ENCODE measurements around the gene SSH3. TPM values are rescaled to one million over a fixed set of nuclear protein-coding genes. Genes with fewer than 3 reads are reported as not detected.
A peak's percentile ranks its signal among the peaks of the same experiment; 100 is the strongest.

The SSH3 gene
- total RNA-seq, 1 experiment from 2014 or later: 16.3 TPM

- DNase-seq (ENCODE audit: low read depth): no peak
- in situ Hi-C loops (cut with HindIII; ENCODE audit: low pct_unique_long_range_greater_than_20kb, low sequenced_read_pairs): no loop called here
Measured at GRCh38 chr11:67352546-67353316, 49.4 kb downstream of the SSH3 start.

DNA sequence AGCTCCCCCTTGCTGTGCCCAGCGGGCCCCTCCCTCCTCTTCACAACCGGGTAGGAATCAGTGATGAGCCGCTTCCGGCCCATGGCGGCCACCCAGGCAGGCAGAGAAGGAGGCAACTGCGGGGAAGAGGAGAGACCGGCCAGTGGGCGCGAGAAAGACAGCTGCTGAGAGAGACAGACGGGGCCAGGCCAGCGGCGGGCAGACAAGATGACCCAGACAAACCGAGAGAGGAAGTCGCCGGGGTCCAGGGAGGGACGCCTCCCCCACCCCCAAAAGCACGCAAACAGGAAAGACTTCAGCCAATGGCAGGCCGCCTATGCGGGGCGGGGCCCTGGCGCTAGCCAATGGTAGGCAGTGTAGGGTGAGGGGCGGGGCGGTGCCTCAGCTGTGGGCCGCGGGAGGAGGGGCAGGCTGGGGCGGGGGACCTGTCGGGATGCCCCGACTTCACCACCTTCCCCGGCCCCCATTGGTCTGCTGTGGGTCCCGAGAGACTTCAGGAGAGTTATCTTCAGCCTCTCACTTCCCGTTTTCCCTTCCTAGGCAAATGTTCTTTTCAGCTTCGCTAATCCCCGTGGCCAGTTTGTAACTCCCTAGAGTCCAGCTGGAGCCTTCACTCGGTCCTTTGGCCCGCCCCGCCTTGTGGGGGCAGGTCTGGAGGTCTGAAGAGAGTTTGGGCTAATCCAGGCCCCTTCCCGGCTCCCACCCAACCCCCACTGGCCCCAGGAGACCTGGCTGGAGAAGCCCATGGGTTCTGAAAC is 50.2 kb downstream of the SSH3 start, which contains the start of gene POLD4:
POLD4 (minus strand) TSS at position 230 of the 758 bp plus-strand sequence; CDS start at position 83, 147 bp downstream.
- peak; percentile 90 for DNase-seq (ENCODE audit: low read depth)

DNA sequence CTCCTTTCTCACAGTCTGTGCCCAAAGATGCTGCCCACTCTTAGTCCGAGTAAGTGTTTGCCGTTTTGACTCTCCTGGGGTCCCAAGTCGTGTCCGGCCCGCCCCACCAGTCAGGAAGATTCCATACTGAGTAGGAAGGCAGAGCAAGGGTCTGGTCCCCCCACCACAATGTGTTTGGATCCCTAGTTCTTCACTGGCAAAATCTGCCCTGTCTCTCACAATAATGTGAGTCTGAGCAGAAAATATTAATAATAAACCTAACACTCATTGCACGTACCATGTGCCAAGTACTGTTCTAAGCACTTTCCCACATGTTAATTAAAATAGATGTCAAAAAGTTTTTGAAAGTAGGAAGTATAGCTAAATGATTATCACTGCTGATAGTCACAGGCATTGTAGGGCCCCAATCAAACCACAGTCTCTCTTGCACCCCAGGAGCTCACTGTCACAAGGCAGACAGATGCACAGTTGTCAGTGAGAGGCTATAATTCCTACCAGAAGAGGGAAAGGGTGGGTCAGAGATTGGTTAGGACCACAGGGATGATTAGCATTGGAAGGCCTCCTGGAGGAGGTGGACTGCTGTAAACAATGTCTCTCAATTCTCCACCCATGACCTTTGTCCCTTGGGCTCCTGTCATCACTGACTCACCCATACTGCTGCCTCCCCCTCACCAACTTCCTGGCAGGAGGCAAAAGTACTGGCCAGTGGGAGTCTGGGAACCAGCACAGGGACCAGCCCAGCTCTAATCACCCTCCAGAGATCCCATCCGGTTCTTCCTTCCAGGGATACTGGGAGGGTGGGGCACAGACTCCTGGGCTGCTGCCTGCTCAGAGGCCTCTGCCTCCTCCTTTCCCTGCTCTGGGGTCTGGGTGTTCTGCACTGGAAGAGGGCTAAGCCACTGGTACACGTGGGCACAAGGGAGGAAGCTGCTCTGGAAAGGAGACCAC is 51.0 kb downstream of the SSH3 start:
- peak; percentile 92 for DNase-seq (ENCODE audit: low read depth)
- in situ Hi-C loops (cut with HindIII; ENCODE audit: low pct_unique_long_range_greater_than_20kb, low sequenced_read_pairs): no loop called here

More for the DNA sequence above, 50.2 kb downstream of the SSH3 start, which contains the start of gene POLD4:
- in situ Hi-C loops (cut with HindIII; ENCODE audit: low pct_unique_long_range_greater_than_20kb, low sequenced_read_pairs): no loop called here

- no peak for DNase-seq (ENCODE audit: low read depth)
- in situ Hi-C loops (cut with HindIII; ENCODE audit: low pct_unique_long_range_greater_than_20kb, low sequenced_read_pairs): no loop called here
Measured at GRCh38 chr11:67355023-67355793, 51.9 kb downstream of the SSH3 start.

- no peak for DNase-seq (ENCODE audit: low read depth)
- in situ Hi-C loops (cut with HindIII; ENCODE audit: low pct_unique_long_range_greater_than_20kb, low sequenced_read_pairs): no loop called here
Measured at GRCh38 chr11:67355794-67356386, 52.6 kb downstream of the SSH3 start.

DNA sequence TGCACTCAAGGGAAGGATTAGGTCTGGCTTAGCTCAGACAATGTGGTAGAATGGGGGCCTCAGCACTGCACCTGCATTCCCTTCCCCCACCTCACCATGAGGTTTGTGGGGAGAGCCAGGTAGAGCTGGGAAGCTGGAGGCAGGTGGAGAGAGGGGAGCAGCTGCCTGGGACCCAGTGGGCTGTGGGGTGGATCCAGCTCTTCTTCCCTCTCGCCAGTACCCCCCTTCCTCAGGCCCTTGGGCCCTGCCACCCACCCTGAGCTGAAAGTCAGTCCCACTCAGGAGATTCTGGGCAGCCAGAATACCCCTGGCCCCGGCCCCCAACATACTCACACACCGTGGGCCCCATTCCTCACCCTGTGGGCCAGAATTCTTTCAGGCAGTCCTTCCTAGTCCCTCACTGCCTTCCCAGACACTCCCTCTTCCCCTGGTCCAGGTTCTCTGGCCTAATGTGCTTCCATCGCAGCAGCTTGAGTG is 53.1 kb downstream of the SSH3 start:
- in situ Hi-C loops (cut with HindIII; ENCODE audit: low pct_unique_long_range_greater_than_20kb, low sequenced_read_pairs): no loop called here
- no peak for DNase-seq (ENCODE audit: low read depth)

GRCh38 chr11:67356864-67357561 is 53.7 kb downstream of the SSH3 start:
- in situ Hi-C loops (cut with HindIII; ENCODE audit: low pct_unique_long_range_greater_than_20kb, low sequenced_read_pairs): no loop called here
- DNase-seq (ENCODE audit: low read depth): peak; percentile 71

DNA sequence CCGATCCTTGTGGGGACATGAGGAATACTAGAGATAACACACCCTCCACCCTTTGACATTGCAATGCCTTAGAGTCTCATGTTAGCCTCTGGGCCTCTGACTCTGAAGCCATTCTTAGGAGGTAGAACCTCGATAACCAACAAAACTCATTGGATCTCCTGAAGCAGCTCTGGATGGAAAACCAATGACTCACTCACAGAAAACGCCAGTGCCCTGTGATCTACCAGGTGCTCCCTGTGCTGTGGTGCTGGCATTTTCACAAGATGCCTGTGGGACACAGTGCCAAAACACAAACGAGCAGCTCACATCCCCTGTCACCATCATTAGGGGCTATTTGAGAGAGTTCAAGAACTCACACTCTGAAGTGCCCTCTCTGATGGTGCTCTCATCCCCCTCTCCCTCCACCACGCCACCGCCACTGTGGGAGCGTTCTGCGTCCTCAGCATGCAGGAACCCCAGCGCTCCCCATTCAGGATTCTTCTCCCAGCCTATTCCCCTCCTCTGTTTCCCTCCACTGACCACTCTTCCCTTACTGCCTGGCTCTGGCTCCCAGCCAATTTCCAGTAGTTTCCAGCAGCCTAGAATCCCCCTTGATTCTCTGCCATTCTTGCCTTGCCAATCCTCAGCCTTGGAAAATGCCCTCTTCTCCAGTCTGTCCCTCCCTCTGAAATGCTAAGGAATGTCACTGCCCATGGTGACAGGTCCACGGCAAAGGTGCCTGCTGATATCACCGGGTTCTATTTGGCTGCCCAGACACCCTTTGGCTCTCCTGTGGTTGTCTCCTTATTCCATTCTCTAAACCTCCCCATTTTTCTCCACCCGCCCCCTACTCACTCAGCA is 54.7 kb downstream of the SSH3 start:
- DNase-seq (ENCODE audit: low read depth): peak; percentile 31
- in situ Hi-C loops (cut with HindIII; ENCODE audit: low pct_unique_long_range_greater_than_20kb, low sequenced_read_pairs): no loop called here

Other genes starting within 250 kb of the SSH3 start
- 4.1 and 5.6 TPM in 2 replicates for gene RHOD, start 246.7 kb upstream of the SSH3 start, total RNA-seq (2014; rRNA removed; shearing (Covaris generic); ENCODE audit: low replicate concordance)
- gene KDM2A, start 184.3 kb upstream of the SSH3 start, total RNA-seq (2014; rRNA removed; shearing (Covaris generic); ENCODE audit: low replicate concordance): 9.2 and 14.8 TPM in 2 replicates
- 31.7 and 37.1 TPM in 2 replicates for gene GRK2, start 37.1 kb upstream of the SSH3 start, total RNA-seq (2014; rRNA removed; shearing (Covaris generic); ENCODE audit: low replicate concordance)
- gene ANKRD13D, start 14.2 kb upstream of the SSH3 start, total RNA-seq (2014; rRNA removed; shearing (Covaris generic); ENCODE audit: low replicate concordance): 11.7 and 22.5 TPM in 2 replicates
- gene POLD4, start 50.0 kb downstream of the SSH3 start, total RNA-seq (2014; rRNA removed; shearing (Covaris generic); ENCODE audit: low replicate concordance): 26.7 and 38.5 TPM in 2 replicates
- gene CLCF1, start 70.1 kb downstream of the SSH3 start, total RNA-seq (2014; rRNA removed; shearing (Covaris generic); ENCODE audit: low replicate concordance): 6.5 and 13.4 TPM in 2 replicates
- 24.4 and 26.6 TPM in 2 replicates for gene RAD9A, start 88.5 kb downstream of the SSH3 start, total RNA-seq (2014; rRNA removed; shearing (Covaris generic); ENCODE audit: low replicate concordance)
- gene PPP1CA, start 98.3 kb downstream of the SSH3 start, total RNA-seq (2014; rRNA removed; shearing (Covaris generic); ENCODE audit: low replicate concordance): 251 and 260 TPM in 2 replicates
- 1.6 TPM in 1 of 2 replicates, not detected in the other for gene TBC1D10C, start 100.6 kb downstream of the SSH3 start, total RNA-seq (2014; rRNA removed; shearing (Covaris generic); ENCODE audit: low replicate concordance)
- gene CARNS1, start 112.1 kb downstream of the SSH3 start, total RNA-seq (2014; rRNA removed; shearing (Covaris generic); ENCODE audit: low replicate concordance): 0.03 TPM in 1 of 2 replicates, not detected in the other
- gene RPS6KB2, start 125.0 kb downstream of the SSH3 start, total RNA-seq (2014; rRNA removed; shearing (Covaris generic); ENCODE audit: low replicate concordance): 42.9 and 46.6 TPM in 2 replicates
- not detected in 2 replicates for gene PTPRCAP, start 134.2 kb downstream of the SSH3 start, total RNA-seq (2014; rRNA removed; shearing (Covaris generic); ENCODE audit: low replicate concordance)
- 128 and 140 TPM in 2 replicates for gene CORO1B, start 139.9 kb downstream of the SSH3 start, total RNA-seq (2014; rRNA removed; shearing (Covaris generic); ENCODE audit: low replicate concordance)
- not detected in 2 replicates for gene GPR152, start 149.2 kb downstream of the SSH3 start, total RNA-seq (2014; rRNA removed; shearing (Covaris generic); ENCODE audit: low replicate concordance)
- gene CABP4, start 151.8 kb downstream of the SSH3 start, total RNA-seq (2014; rRNA removed; shearing (Covaris generic); ENCODE audit: low replicate concordance): 1.6 and 10.8 TPM in 2 replicates
- gene TMEM134, start 165.7 kb downstream of the SSH3 start, total RNA-seq (2014; rRNA removed; shearing (Covaris generic); ENCODE audit: low replicate concordance): 99.8 and 100 TPM in 2 replicates
- 91.4 and 117 TPM in 2 replicates for gene AIP, start 179.5 kb downstream of the SSH3 start, total RNA-seq (2014; rRNA removed; shearing (Covaris generic); ENCODE audit: low replicate concordance)
- gene PITPNM1, start 201.8 kb downstream of the SSH3 start, total RNA-seq (2014; rRNA removed; shearing (Covaris generic); ENCODE audit: low replicate concordance): 43.8 and 48.4 TPM in 2 replicates
- gene CDK2AP2, start 204.6 kb downstream of the SSH3 start, total RNA-seq (2014; rRNA removed; shearing (Covaris generic); ENCODE audit: low replicate concordance): 43.6 and 56.9 TPM in 2 replicates
- gene CABP2, start 219.9 kb downstream of the SSH3 start, total RNA-seq (2014; rRNA removed; shearing (Covaris generic); ENCODE audit: low replicate concordance): not detected in 2 replicates

Measured in Caki2 (cell line).